Activated CD4-positive, alpha-beta memory T cell treated with anti-CD3 and anti-CD28 coated beads for 36 hours (primary cell): Measurements from ENCODE around the gene TSC1. TPM values are rescaled to one million over a fixed set of nuclear protein-coding genes. Genes with fewer than 3 reads are reported as not detected.
"Not testable (repeated sequence)": the region's sequence is repeated elsewhere in the genome, so short reads cannot be mapped to it uniquely, and the experiment has no call there.

Experiments used
- CTCF ChIA-PET: fragments of 350-600 bp; sonication (Branson Sonifier 250); formaldehyde crosslinking; loops from one replicate; lab custom pipeline; 2021; ENCODE audit warnings: antibody characterized with exemption, inconsistent platforms; lab: Charles Lee
- POLR2A ChIA-PET: fragments of 350-600 bp; sonication (Branson Sonifier 250); formaldehyde crosslinking; loops from one replicate; lab custom pipeline; 2021; ENCODE audit warnings: antibody characterized with exemption; lab: Charles Lee
- DNase-seq: peaks from one replicate; pipeline ENCODE4 v3.0.0-alpha.2; 2020
- H3K27ac Mint-ChIP-seq: one replicate; pipeline ENCODE4 v1.8.0; 2021; ENCODE audit warnings: mixed read lengths
- H3K27me3 Mint-ChIP-seq: one replicate; pipeline ENCODE4 v1.8.0; 2021; ENCODE audit warnings: mixed read lengths
- H3K36me3 Mint-ChIP-seq: one replicate; pipeline ENCODE4 v1.8.0; 2021; ENCODE audit warnings: mixed read lengths
- H3K4me1 Mint-ChIP-seq: one replicate; pipeline ENCODE4 v1.8.0; 2021; ENCODE audit warnings: low read depth, mixed read lengths
- H3K4me3 Mint-ChIP-seq: one replicate; pipeline ENCODE4 v1.8.0; 2021; ENCODE audit warnings: mild to moderate bottlenecking, mixed read lengths
- H3K9me3 Mint-ChIP-seq: one replicate; pipeline ENCODE4 v1.8.0; 2021; ENCODE audit warnings: mixed read lengths
- intact Hi-C: fragments of 100-400 bp; cut with micrococcal nuclease; formaldehyde crosslinking; loops from one replicate; pipeline ENCODE4 v1.15.1; 2023
- total RNA-seq, 2 experiments: library from RNA; stranded (reverse); gene quantifications; one replicate each; pipeline ENCODE4 v1.2.3, GENCODE V29; 2021

Gene TSC1
- total RNA-seq, 2 experiments from 2014 or later: 19.6 to 23.6 TPM

- H3K27ac Mint-ChIP-seq: no peak overlapping the region
- no peaks in the 10 kb centered on the region for H3K4me1 Mint-ChIP-seq
- POLR2A ChIA-PET: no interaction called here
- H3K27me3 Mint-ChIP-seq: peaks cover 6% of the 10 kb centered on the region
- intact Hi-C loops: no loop called here
- no peak for DNase-seq
- CTCF ChIA-PET: interaction anchor here (1.2 kb wide), 1 partner anchor 67 kb away, joined by 3 read pairs; no protein-coding TSS in a partner anchor
- H3K4me3 Mint-ChIP-seq: no peak overlapping the region
- no peaks in the 10 kb centered on the region for H3K9me3 Mint-ChIP-seq
- no peaks in the 10 kb centered on the region for H3K36me3 Mint-ChIP-seq
Measured at GRCh38 chr9:132970324-132971062, 26.1 kb upstream of the TSC1 start.

- Mint-ChIP-seq H3K9me3 (no peaks in the 10 kb centered on the region), H3K27ac (no peak overlapping the region), H3K4me1 (no peaks in the 10 kb centered on the region), H3K36me3 (no peaks in the 10 kb centered on the region), H3K27me3 (peaks cover 6% of the 10 kb centered on the region), H3K4me3 (no peak overlapping the region)
- DNase-seq: no peak
- intact Hi-C loops: no loop called here
- CTCF ChIA-PET: interaction anchor here (1.2 kb wide), 1 partner anchor 8 kb away, joined by 3 read pairs; no protein-coding TSS in a partner anchor
- POLR2A ChIA-PET: no interaction called here
Measured at GRCh38 chr9:132969783-132970182, 25.4 kb upstream of the TSC1 start.

DNA sequence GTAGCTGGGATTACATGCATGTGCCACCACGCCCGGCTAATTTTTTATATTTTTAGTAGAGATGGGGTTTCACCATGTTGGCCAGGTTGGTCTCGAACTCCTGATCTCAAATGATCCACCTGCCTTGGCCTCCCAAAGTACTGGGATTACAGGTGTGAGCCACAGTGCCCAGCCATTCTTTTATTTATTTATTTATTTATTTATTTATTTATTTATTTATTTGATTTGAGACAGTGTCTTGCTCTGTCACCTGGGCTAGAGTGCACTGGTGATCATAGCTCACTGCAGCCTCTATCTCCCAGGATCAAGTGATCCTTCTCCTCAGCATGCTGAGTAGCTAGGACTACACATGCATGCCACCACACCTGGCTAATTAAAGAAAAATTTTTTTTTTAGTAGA lies 23.5 kb upstream of the TSC1 start:
- DNase-seq, H3K36me3 Mint-ChIP-seq, CTCF ChIA-PET, POLR2A ChIA-PET, H3K27ac Mint-ChIP-seq, H3K4me3 Mint-ChIP-seq, H3K9me3 Mint-ChIP-seq, intact Hi-C loops, H3K4me1 Mint-ChIP-seq, H3K27me3 Mint-ChIP-seq: not testable (repeated sequence)

DNA sequence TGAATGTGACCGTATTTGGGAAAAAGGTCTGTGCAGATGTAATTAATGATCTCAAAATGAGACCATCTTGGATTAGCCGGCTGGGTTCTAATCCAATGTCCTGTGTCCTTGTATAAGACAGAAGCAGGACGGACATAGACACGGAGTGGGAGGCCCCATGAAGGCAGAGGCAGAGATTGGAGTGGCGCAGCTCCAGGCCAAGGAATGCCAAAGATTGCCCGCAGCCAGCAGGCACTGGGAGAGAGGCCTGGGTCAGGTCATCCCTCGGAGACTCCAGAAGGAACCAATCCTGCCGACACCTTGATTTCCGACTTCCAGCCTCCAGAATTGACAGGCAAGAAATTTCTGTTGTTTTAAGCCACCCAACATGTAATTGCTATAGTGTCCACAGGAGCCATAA lies 21.1 kb upstream of the TSC1 start:
- ChIA-PET POLR2A (no interaction called here), CTCF (no interaction called here)
- DNase-seq: no peak
- Mint-ChIP-seq H3K27me3 (no peaks in the 10 kb centered on the region), H3K36me3 (no peaks in the 10 kb centered on the region), H3K9me3 (no peaks in the 10 kb centered on the region), H3K4me1 (no peaks in the 10 kb centered on the region), H3K27ac (no peak overlapping the region), H3K4me3 (no peak overlapping the region)
- intact Hi-C loops: no loop called here

- CTCF ChIA-PET: no interaction called here
Measured at GRCh38 chr9:132961002-132961401, 16.6 kb upstream of the TSC1 start.

DNA sequence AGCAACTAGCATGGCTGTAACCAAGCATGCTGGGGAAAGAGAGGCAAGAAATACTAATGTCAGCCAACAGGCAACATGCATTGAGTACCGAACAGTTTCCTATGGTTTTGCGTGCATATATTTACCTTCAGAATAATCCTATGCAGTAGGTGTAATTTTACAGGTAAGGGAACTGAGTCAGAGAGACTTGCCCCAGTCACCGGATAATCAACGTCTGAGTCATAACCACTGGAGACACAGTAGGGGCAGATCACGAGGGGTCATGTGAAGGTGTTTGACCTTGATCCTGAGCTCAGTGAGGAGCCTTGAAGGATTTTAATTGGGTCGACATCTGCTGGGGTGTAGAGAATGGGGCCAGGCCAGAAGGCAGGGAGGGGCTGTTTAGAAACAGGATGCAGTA lies 13.4 kb upstream of the TSC1 start:
- peaks cover 19% of the 10 kb centered on the region for H3K9me3 Mint-ChIP-seq
- no peaks in the 10 kb centered on the region for H3K36me3 Mint-ChIP-seq
- no peaks in the 10 kb centered on the region for H3K4me1 Mint-ChIP-seq
- H3K27ac Mint-ChIP-seq: no peak overlapping the region
- DNase-seq: no peak
- H3K27me3 Mint-ChIP-seq: peaks cover 4% of the 10 kb centered on the region
- ChIA-PET POLR2A (no interaction called here), CTCF (interaction anchor here (0.7 to 0.9 kb wide), 2 partner anchors 21 to 223 kb away, joined by 3 read pairs; partner anchors contain the start of gene GFI1B)
- H3K4me3 Mint-ChIP-seq: no peak overlapping the region
- intact Hi-C loops: no loop called here

More at GRCh38 chr9:132961002-132961401, 16.6 kb upstream of the TSC1 start:
- Mint-ChIP-seq H3K9me3 (peaks cover 9% of the 10 kb centered on the region), H3K27me3 (peaks cover 4% of the 10 kb centered on the region), H3K36me3 (no peaks in the 10 kb centered on the region), H3K27ac (no peak overlapping the region), H3K4me3 (no peak overlapping the region), H3K4me1 (no peaks in the 10 kb centered on the region)
- intact Hi-C loops: no loop called here
- POLR2A ChIA-PET: no interaction called here
- no peak for DNase-seq

GRCh38 chr9:132955768-132956167 lies 11.4 kb upstream of the TSC1 start:
- CTCF ChIA-PET: no interaction called here
- POLR2A ChIA-PET: no interaction called here
- peaks cover 4% of the 10 kb centered on the region for H3K27me3 Mint-ChIP-seq
- H3K9me3 Mint-ChIP-seq: peaks cover 19% of the 10 kb centered on the region
- no peaks in the 10 kb centered on the region for H3K36me3 Mint-ChIP-seq
- no peak overlapping the region for H3K27ac Mint-ChIP-seq
- no peak for DNase-seq
- intact Hi-C loops: no loop called here
- no peaks in the 10 kb centered on the region for H3K4me1 Mint-ChIP-seq
- no peak overlapping the region for H3K4me3 Mint-ChIP-seq

GRCh38 chr9:132955123-132955522 lies 10.7 kb upstream of the TSC1 start:
- Mint-ChIP-seq H3K4me1 (no peaks in the 10 kb centered on the region), H3K4me3 (no peak overlapping the region), H3K27ac (no peak overlapping the region), H3K27me3 (peaks cover 4% of the 10 kb centered on the region), H3K36me3 (no peaks in the 10 kb centered on the region), H3K9me3 (peaks cover 19% of the 10 kb centered on the region)
- no peak for DNase-seq
- ChIA-PET CTCF (no interaction called here), POLR2A (no interaction called here)
- intact Hi-C loops: no loop called here

GRCh38 chr9:132949709-132950108 lies 5.3 kb upstream of the TSC1 start:
- ChIA-PET POLR2A (interaction anchor here (0.6 kb wide), 1 partner anchor 17 kb away, joined by 3 read pairs; no protein-coding TSS in a partner anchor), CTCF (no interaction called here)
- no peak for DNase-seq
- no peak overlapping the region for H3K27ac Mint-ChIP-seq
- intact Hi-C loops: loop anchor here (10.0 kb wide), 2 partner anchors 195 to 545 kb away; partner anchors contain the start of gene TTF1
- H3K27me3 Mint-ChIP-seq: no peaks in the 10 kb centered on the region
- H3K4me1 Mint-ChIP-seq: peaks cover 5% of the 10 kb centered on the region
- H3K9me3 Mint-ChIP-seq: no peaks in the 10 kb centered on the region
- H3K4me3 Mint-ChIP-seq: no peak overlapping the region
- H3K36me3 Mint-ChIP-seq: no peaks in the 10 kb centered on the region

GRCh38 chr9:132948482-132949050 lies 4.2 kb upstream of the TSC1 start:
- H3K27me3 Mint-ChIP-seq: no peaks in the 10 kb centered on the region
- POLR2A ChIA-PET: no interaction called here

DNA sequence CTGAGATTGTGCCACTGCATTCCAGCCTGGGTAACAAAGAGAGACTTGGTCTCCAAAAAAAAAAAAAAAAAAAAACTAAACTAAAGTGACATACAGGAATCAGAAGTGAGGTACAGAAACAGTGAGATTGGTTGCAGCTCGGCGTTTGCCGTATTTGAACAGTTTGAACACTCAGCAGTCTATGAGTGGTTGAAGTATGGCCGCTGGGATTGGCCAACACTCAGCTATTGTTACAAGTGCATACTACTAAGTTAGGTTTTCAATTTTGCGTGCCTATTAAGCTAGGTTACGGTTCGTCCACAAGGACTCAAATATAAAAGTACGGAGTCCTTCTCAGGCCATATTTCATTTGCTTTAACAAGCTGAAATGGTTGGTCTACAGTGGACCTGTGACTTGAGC lies 3.3 kb upstream of the TSC1 start:
- H3K4me1 Mint-ChIP-seq: peaks cover 16% of the 10 kb centered on the region
- no peaks in the 10 kb centered on the region for H3K9me3 Mint-ChIP-seq
- H3K4me3 Mint-ChIP-seq: no peak overlapping the region
- no peak overlapping the region for H3K27ac Mint-ChIP-seq
- CTCF ChIA-PET: interaction anchor here (0.8 kb wide), 1 partner anchor 30 kb away, joined by 3 read pairs; the partner anchor contains the start of gene GFI1B
- H3K27me3 Mint-ChIP-seq: no peaks in the 10 kb centered on the region
- intact Hi-C loops: loop anchor here (10.0 kb wide), 2 partner anchors 197 to 543 kb away; partner anchors contain the start of gene TTF1
- H3K36me3 Mint-ChIP-seq: no peaks in the 10 kb centered on the region
- POLR2A ChIA-PET: no interaction called here
- no peak for DNase-seq

More at GRCh38 chr9:132948482-132949050, 4.2 kb upstream of the TSC1 start:
- H3K36me3 Mint-ChIP-seq: no peaks in the 10 kb centered on the region
- CTCF ChIA-PET: interaction anchor here (0.8 kb wide), 1 partner anchor 30 kb away, joined by 3 read pairs; the partner anchor contains the start of gene GFI1B
- intact Hi-C loops: loop anchor here (10.0 kb wide), 2 partner anchors 196 to 544 kb away; partner anchors contain the start of gene TTF1
- no peak overlapping the region for H3K27ac Mint-ChIP-seq
- no peaks in the 10 kb centered on the region for H3K9me3 Mint-ChIP-seq
- no peak overlapping the region for H3K4me3 Mint-ChIP-seq
- peaks cover 9% of the 10 kb centered on the region for H3K4me1 Mint-ChIP-seq
- DNase-seq: no peak

- Mint-ChIP-seq H3K27me3 (no peaks in the 10 kb centered on the region), H3K36me3 (no peaks in the 10 kb centered on the region), H3K4me1 (peaks cover 24% of the 10 kb centered on the region), H3K4me3 (no peak overlapping the region), H3K9me3 (no peaks in the 10 kb centered on the region), H3K27ac (no peak overlapping the region)
- intact Hi-C loops: loop anchor here (10.0 kb wide), 2 partner anchors 198 to 542 kb away; partner anchors contain the start of gene TTF1
- ChIA-PET POLR2A (no interaction called here), CTCF (interaction anchor here (0.6 to 1.9 kb wide), 2 partner anchors 45 to 76 kb away, joined by 4 to 12 read pairs; no protein-coding TSS in a partner anchor)
- DNase-seq: no peak
Measured at GRCh38 chr9:132946631-132947295, 2.3 kb upstream of the TSC1 start.
